OCI-LY3 (cell line): ENCODE measurements around the gene SYCP1.

ENCODE experiments used
- EZH2phosphoT487 ChIP-seq: fragments of 200-600 bp; shearing (Covaris generic); IDR thresholded peaks from 2 replicates; pipeline ENCODE4 v1.6.1; 2018; ENCODE audit warnings: antibody characterized with exemption, mixed run types, low read depth
- TF ChIP-seq, protein P1 (sequence below): fragments of 200-600, 300-600 bp; sonication (generic); IDR thresholded peaks from 2 replicates; pipeline ENCODE4 v1.5.1; 2014; ENCODE audit warnings: antibody characterized with exemption, low read length, low read depth

DNA sequence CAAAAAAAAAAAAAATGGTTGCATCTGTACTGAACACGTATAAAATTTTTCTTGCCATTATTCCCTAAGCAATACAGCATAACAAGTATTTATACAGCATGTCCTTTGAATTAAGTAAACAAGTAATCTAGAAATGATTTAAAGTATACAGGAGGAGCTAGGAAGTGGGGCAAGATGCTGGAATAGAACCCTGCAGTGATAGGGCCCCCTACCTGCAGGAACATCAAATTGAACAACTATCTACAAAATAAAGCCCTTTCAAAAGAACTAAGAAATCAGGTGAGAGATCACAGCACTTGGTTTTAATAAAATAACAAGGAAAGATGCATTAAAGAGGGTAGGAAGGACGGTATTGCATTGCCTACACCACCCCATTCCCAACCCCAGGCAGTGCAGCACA, 185.8 kb downstream of the SYCP1 start:
- TF ChIP-seq, protein P1, sequence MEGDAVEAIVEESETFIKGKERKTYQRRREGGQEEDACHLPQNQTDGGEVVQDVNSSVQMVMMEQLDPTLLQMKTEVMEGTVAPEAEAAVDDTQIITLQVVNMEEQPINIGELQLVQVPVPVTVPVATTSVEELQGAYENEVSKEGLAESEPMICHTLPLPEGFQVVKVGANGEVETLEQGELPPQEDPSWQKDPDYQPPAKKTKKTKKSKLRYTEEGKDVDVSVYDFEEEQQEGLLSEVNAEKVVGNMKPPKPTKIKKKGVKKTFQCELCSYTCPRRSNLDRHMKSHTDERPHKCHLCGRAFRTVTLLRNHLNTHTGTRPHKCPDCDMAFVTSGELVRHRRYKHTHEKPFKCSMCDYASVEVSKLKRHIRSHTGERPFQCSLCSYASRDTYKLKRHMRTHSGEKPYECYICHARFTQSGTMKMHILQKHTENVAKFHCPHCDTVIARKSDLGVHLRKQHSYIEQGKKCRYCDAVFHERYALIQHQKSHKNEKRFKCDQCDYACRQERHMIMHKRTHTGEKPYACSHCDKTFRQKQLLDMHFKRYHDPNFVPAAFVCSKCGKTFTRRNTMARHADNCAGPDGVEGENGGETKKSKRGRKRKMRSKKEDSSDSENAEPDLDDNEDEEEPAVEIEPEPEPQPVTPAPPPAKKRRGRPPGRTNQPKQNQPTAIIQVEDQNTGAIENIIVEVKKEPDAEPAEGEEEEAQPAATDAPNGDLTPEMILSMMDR: no peak
- no peak for TF ChIP-seq EZH2phosphoT487
